A673 (cell line): ENCODE results near the gene GPAT3. TPM values are rescaled to one million over a fixed set of nuclear protein-coding genes. Genes with fewer than 3 reads are reported as not detected.
A peak's percentile ranks its signal among the peaks of the same experiment; 100 is the strongest.
"Not testable (repeated sequence)": the region's sequence is repeated elsewhere in the genome, so short reads cannot be mapped to it uniquely, and the experiment has no call there.

ENCODE experiments used
- BruUV-seq: library from RNA; stranded (reverse); fragments of 400-500 nt; replicated peaks from 2 replicates; lab custom pipeline; 2021; lab: Mats Ljungman, UMichigan
- CTCF ChIA-PET: fragments of 300-600 bp; sonication (Branson Sonifier 250); formaldehyde crosslinking; loops from one replicate; lab custom pipeline; 2022; ENCODE audit warnings: antibody characterized with exemption; lab: Charles Lee
- POLR2A ChIA-PET: fragments of 300-600 bp; sonication (Branson Sonifier 250); formaldehyde crosslinking; loops from one replicate; lab custom pipeline; 2022; ENCODE audit warnings: antibody characterized with exemption; ENCODE audit not compliant: low non-redundant PET; lab: Charles Lee
- DNase-seq: peaks from one replicate; pipeline ENCODE4 v3.0.0-alpha.2; 2015; ENCODE audit warnings: low spot score
- H3K27ac ChIP-seq: fragments of 200-600 bp; sonication (generic); 2 replicates; pipeline ENCODE4 v1.5.1; 2016; ENCODE audit warnings: mixed run types, low read depth, mild to moderate bottlenecking, mixed read lengths, antibody characterized with exemption, low read length; ENCODE audit not compliant: poor library complexity, severe bottlenecking
- H3K27me3 ChIP-seq: fragments of 200-600 bp; sonication (generic); replicated peaks from 2 replicates; pipeline ENCODE4 v1.6.1; 2017; ENCODE audit warnings: mixed run types, low read depth, mild to moderate bottlenecking, mixed read lengths, antibody characterized with exemption, low read length; ENCODE audit not compliant: insufficient read depth, poor library complexity
- H3K36me3 ChIP-seq: fragments of 200-600 bp; sonication (generic); 2 replicates; pipeline ENCODE4 v1.6.1; 2016; ENCODE audit warnings: mixed run types, mild to moderate bottlenecking, mixed read lengths, antibody characterized with exemption, low read length; ENCODE audit not compliant: insufficient read depth, poor library complexity, severe bottlenecking
- H3K4me1 ChIP-seq: fragments of 200-600 bp; sonication (generic); 2 replicates; pipeline ENCODE4 v1.6.1; 2017; ENCODE audit warnings: mixed run types, mild to moderate bottlenecking, mixed read lengths, antibody characterized with exemption, low read length; ENCODE audit not compliant: insufficient read depth, poor library complexity, severe bottlenecking
- H3K4me3 ChIP-seq: fragments of 200-600 bp; sonication (generic); 2 replicates; pipeline ENCODE4 v1.5.1; 2016; ENCODE audit warnings: low read depth, mixed run types, mild to moderate bottlenecking, mixed read lengths, low read length; ENCODE audit not compliant: poor library complexity, severe bottlenecking
- H3K9me3 ChIP-seq: fragments of 200-600 bp; sonication (generic); 2 replicates; pipeline ENCODE4 v1.6.1; 2016; ENCODE audit warnings: mixed run types, low read depth, mild to moderate bottlenecking, mixed read lengths, antibody characterized with exemption, low read length; ENCODE audit not compliant: poor library complexity, severe bottlenecking
- EZH2 ChIP-seq: fragments of 200-600 bp; sonication (generic); IDR thresholded peaks from 2 replicates; pipeline ENCODE4 v1.6.1; 2017; ENCODE audit warnings: borderline replicate concordance, low read depth, mild to moderate bottlenecking, mixed read lengths, antibody characterized with exemption, low read length; ENCODE audit not compliant: poor library complexity, severe bottlenecking
- intact Hi-C: fragments of 100-400 bp; cut with micrococcal nuclease; formaldehyde crosslinking; loops from one replicate; pipeline ENCODE4 v1.10.0; 2022; ENCODE audit not compliant: unreplicated experiment
- total RNA-seq: library from RNA; stranded (reverse); gene quantifications from 2 replicates; pipeline ENCODE4 v1.2.3, GENCODE V29; 2021
- TF ChIP-seq, protein P1 (sequence below): fragments of 300-800, 200-600 bp; sonication (generic); conservative IDR thresholded peaks from 2 replicates; pipeline ENCODE4 v1.5.1; 2017; ENCODE audit warnings: low read depth, mild to moderate bottlenecking, antibody characterized with exemption, low read length, moderate library complexity, mixed read lengths

Gene GPAT3
- total RNA-seq, 1 experiment from 2014 or later: 1.2 TPM

DNA sequence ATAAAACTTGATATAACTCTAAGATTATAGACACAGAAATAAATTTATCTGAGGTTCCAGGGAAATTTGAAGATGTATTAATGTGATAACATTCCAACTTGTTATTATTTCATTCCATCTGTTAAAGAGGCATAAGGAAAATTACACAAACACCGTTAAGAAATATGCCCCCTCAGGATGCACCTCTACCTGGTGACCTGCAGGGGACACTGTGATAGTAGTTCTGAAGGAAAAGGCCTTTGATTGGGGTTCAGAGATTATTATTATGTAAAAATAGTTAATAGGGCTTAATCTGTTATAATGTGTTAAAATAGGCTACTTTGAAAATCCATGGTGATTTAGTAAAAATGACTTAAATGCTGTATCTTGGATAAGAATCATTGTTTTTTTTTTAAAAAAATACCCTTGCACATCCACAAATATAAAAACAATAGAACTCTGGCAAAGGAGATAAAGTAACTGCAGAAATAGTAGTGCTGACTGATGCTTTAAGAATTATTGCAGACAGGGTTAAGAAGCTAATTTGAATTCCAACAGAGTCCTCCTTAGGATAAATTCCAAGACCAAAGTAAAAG lies 44.9 kb upstream of the GPAT3 start:
- ChIA-PET CTCF (no interaction called here), POLR2A (no interaction called here)
- H3K27me3 ChIP-seq: no peaks in the 10 kb centered on the region
- no peaks in the 10 kb centered on the region for H3K9me3 ChIP-seq
- no peak overlapping the region for H3K4me3 ChIP-seq
- H3K4me1 ChIP-seq: no peaks in the 10 kb centered on the region
- H3K36me3 ChIP-seq: no peaks in the 10 kb centered on the region
- intact Hi-C loops: no loop called here
- BruUV-seq: no TSS peak
- DNase-seq: peak; percentile 33
- TF ChIP-seq, protein P1, sequence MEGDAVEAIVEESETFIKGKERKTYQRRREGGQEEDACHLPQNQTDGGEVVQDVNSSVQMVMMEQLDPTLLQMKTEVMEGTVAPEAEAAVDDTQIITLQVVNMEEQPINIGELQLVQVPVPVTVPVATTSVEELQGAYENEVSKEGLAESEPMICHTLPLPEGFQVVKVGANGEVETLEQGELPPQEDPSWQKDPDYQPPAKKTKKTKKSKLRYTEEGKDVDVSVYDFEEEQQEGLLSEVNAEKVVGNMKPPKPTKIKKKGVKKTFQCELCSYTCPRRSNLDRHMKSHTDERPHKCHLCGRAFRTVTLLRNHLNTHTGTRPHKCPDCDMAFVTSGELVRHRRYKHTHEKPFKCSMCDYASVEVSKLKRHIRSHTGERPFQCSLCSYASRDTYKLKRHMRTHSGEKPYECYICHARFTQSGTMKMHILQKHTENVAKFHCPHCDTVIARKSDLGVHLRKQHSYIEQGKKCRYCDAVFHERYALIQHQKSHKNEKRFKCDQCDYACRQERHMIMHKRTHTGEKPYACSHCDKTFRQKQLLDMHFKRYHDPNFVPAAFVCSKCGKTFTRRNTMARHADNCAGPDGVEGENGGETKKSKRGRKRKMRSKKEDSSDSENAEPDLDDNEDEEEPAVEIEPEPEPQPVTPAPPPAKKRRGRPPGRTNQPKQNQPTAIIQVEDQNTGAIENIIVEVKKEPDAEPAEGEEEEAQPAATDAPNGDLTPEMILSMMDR: peak; percentile 65
- TF ChIP-seq EZH2: no peak
- no peak overlapping the region for H3K27ac ChIP-seq

DNA sequence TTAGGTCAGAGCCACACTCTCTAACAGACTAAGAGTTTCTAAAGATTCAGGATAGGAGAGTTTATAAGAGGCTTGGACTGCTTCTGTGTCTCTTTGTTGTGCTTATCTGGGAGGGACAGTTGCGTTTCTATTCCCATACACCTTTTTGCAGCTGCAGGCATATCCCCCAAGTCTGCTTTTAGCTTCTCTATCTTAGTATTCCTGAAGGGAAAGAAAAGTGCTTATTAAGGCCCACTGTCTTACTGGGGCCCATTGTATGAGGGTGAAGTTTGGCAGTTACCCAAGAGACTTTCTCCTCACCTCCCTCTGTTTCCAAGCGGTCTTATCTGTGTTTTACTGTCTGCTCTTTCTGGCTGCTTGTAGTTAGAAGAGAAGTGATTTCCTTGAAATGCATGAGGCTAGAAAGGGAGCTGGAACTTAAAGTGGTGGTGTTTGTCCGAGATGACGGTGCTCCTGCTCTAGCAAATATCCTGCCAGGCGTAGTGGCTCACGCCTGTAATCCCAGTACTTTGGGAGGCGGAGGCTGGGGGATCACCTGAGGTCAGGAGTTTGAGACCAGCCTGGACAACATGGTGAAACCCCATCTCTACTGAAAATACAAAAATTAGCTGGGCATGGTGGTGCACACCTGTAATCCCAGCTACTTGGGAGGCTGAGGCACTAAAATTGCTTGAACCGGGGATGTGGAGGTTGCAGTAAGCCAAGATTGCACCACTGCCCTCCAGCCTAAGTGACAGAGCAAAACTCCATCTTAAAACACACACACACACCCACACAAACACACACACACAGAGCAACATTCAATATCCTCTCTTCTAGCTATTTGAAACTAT lies 39.6 kb upstream of the GPAT3 start:
- H3K9me3 ChIP-seq, H3K4me3 ChIP-seq, H3K27me3 ChIP-seq, CTCF ChIA-PET, DNase-seq, POLR2A ChIA-PET, H3K4me1 ChIP-seq, H3K36me3 ChIP-seq, BruUV-seq, H3K27ac ChIP-seq, intact Hi-C loops: not testable (repeated sequence)

DNA sequence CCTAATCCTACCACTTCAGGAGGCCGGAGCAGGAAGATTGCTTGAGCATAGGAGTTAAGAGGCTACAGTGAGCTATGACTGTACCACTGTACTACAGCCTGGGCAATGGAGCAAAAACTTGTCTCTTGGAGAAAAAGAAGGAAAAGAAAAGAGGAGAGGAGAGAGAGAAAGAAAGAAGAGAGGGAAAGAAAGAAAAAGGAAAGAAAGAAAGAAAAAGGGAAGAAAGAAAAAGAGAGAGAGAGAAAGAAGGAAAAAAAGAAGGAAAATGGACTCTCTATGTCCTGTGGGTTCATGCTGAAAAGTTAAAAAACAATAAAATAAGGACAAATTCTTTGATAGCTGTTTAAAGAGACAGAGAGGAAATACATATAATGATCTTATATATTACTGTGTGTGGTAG lies 37.7 kb upstream of the GPAT3 start:
- DNase-seq: no peak
- no peaks in the 10 kb centered on the region for H3K4me1 ChIP-seq
- POLR2A ChIA-PET: no interaction called here
- BruUV-seq: no TSS peak
- H3K9me3 ChIP-seq: no peaks in the 10 kb centered on the region
- no peak overlapping the region for H3K27ac ChIP-seq
- intact Hi-C loops: no loop called here
- no peak for TF ChIP-seq EZH2
- TF ChIP-seq, protein P1: no peak
- H3K27me3 ChIP-seq: no peaks in the 10 kb centered on the region
- no peaks in the 10 kb centered on the region for H3K36me3 ChIP-seq
- no peak overlapping the region for H3K4me3 ChIP-seq
- CTCF ChIA-PET: no interaction called here

GRCh38 chr4:83501671-83502070 lies 34.2 kb upstream of the GPAT3 start:
- H3K27me3 ChIP-seq, BruUV-seq, POLR2A ChIA-PET, H3K4me1 ChIP-seq, H3K9me3 ChIP-seq, CTCF ChIA-PET, H3K4me3 ChIP-seq, H3K36me3 ChIP-seq, H3K27ac ChIP-seq, DNase-seq: not testable (repeated sequence)
- intact Hi-C loops: loop anchor here (10.0 kb wide), 1 partner anchor 223 kb away; no protein-coding TSS in a partner anchor
